A673 (cell line): Measurements from ENCODE around the gene MAGI1. TPM values are rescaled to one million over a fixed set of nuclear protein-coding genes. Genes with fewer than 3 reads are reported as not detected.

Experiments
- BruUV-seq: library from RNA; stranded (reverse); fragments of 400-500 nt; replicated peaks from 2 replicates; lab custom pipeline; 2021; lab: Mats Ljungman, UMichigan
- CTCF ChIA-PET: fragments of 300-600 bp; sonication (Branson Sonifier 250); formaldehyde crosslinking; loops from one replicate; lab custom pipeline; 2022; ENCODE audit warnings: antibody characterized with exemption; lab: Charles Lee
- POLR2A ChIA-PET: fragments of 300-600 bp; sonication (Branson Sonifier 250); formaldehyde crosslinking; loops from one replicate; lab custom pipeline; 2022; ENCODE audit warnings: antibody characterized with exemption; ENCODE audit not compliant: low non-redundant PET; lab: Charles Lee
- DNase-seq: peaks from one replicate; pipeline ENCODE4 v3.0.0-alpha.2; 2015; ENCODE audit warnings: low spot score
- H3K27ac ChIP-seq: fragments of 200-600 bp; sonication (generic); 2 replicates; pipeline ENCODE4 v1.5.1; 2016; ENCODE audit warnings: mixed run types, low read depth, mild to moderate bottlenecking, mixed read lengths, antibody characterized with exemption, low read length; ENCODE audit not compliant: poor library complexity, severe bottlenecking
- H3K27me3 ChIP-seq: fragments of 200-600 bp; sonication (generic); replicated peaks from 2 replicates; pipeline ENCODE4 v1.6.1; 2017; ENCODE audit warnings: mixed run types, low read depth, mild to moderate bottlenecking, mixed read lengths, antibody characterized with exemption, low read length; ENCODE audit not compliant: insufficient read depth, poor library complexity
- H3K36me3 ChIP-seq: fragments of 200-600 bp; sonication (generic); 2 replicates; pipeline ENCODE4 v1.6.1; 2016; ENCODE audit warnings: mixed run types, mild to moderate bottlenecking, mixed read lengths, antibody characterized with exemption, low read length; ENCODE audit not compliant: insufficient read depth, poor library complexity, severe bottlenecking
- H3K4me1 ChIP-seq: fragments of 200-600 bp; sonication (generic); 2 replicates; pipeline ENCODE4 v1.6.1; 2017; ENCODE audit warnings: mixed run types, mild to moderate bottlenecking, mixed read lengths, antibody characterized with exemption, low read length; ENCODE audit not compliant: insufficient read depth, poor library complexity, severe bottlenecking
- H3K4me3 ChIP-seq: fragments of 200-600 bp; sonication (generic); 2 replicates; pipeline ENCODE4 v1.5.1; 2016; ENCODE audit warnings: low read depth, mixed run types, mild to moderate bottlenecking, mixed read lengths, low read length; ENCODE audit not compliant: poor library complexity, severe bottlenecking
- H3K9me3 ChIP-seq: fragments of 200-600 bp; sonication (generic); 2 replicates; pipeline ENCODE4 v1.6.1; 2016; ENCODE audit warnings: mixed run types, low read depth, mild to moderate bottlenecking, mixed read lengths, antibody characterized with exemption, low read length; ENCODE audit not compliant: poor library complexity, severe bottlenecking
- EZH2 ChIP-seq: fragments of 200-600 bp; sonication (generic); IDR thresholded peaks from 2 replicates; pipeline ENCODE4 v1.6.1; 2017; ENCODE audit warnings: borderline replicate concordance, low read depth, mild to moderate bottlenecking, mixed read lengths, antibody characterized with exemption, low read length; ENCODE audit not compliant: poor library complexity, severe bottlenecking
- intact Hi-C: fragments of 100-400 bp; cut with micrococcal nuclease; formaldehyde crosslinking; loops from one replicate; pipeline ENCODE4 v1.10.0; 2022; ENCODE audit not compliant: unreplicated experiment
- total RNA-seq: library from RNA; stranded (reverse); gene quantifications from 2 replicates; pipeline ENCODE4 v1.2.3, GENCODE V29; 2021
- TF ChIP-seq, protein P1 (sequence below): fragments of 300-800, 200-600 bp; sonication (generic); conservative IDR thresholded peaks from 2 replicates; pipeline ENCODE4 v1.5.1; 2017; ENCODE audit warnings: low read depth, mild to moderate bottlenecking, antibody characterized with exemption, low read length, moderate library complexity, mixed read lengths

Gene MAGI1
- total RNA-seq, 1 experiment from 2014 or later, result 30.5 TPM

DNA sequence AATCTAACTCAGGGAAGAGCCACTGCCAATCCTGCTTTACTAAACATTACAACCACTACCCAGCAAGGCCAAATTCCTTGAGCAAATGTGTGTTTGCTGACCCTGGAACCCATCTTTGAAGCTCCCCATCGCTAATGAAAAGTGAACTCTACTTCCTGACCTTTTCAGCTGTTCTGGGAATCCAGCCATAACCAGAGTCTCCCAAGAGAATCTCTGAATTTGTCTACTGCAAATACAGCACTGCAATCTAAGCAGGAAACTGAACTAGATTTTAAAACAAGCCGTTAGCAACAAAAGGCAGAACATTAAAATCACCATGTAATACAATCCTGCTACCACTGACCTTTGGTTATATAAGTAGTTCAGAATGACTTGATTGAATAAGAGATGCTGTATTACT is 309.2 kb downstream of the MAGI1 start:
- no peak overlapping the region for H3K4me3 ChIP-seq
- intact Hi-C loops, result no loop called here
- POLR2A ChIA-PET, result no interaction called here
- H3K36me3 ChIP-seq, result no peaks in the 10 kb centered on the region
- peaks cover 35% of the 10 kb centered on the region for H3K4me1 ChIP-seq
- H3K27me3 ChIP-seq, result no peaks in the 10 kb centered on the region
- DNase-seq, result peak; percentile 57
- no peak for TF ChIP-seq EZH2
- TF ChIP-seq, protein P1, sequence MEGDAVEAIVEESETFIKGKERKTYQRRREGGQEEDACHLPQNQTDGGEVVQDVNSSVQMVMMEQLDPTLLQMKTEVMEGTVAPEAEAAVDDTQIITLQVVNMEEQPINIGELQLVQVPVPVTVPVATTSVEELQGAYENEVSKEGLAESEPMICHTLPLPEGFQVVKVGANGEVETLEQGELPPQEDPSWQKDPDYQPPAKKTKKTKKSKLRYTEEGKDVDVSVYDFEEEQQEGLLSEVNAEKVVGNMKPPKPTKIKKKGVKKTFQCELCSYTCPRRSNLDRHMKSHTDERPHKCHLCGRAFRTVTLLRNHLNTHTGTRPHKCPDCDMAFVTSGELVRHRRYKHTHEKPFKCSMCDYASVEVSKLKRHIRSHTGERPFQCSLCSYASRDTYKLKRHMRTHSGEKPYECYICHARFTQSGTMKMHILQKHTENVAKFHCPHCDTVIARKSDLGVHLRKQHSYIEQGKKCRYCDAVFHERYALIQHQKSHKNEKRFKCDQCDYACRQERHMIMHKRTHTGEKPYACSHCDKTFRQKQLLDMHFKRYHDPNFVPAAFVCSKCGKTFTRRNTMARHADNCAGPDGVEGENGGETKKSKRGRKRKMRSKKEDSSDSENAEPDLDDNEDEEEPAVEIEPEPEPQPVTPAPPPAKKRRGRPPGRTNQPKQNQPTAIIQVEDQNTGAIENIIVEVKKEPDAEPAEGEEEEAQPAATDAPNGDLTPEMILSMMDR, result no peak
- BruUV-seq, result no TSS peak
- CTCF ChIA-PET, result no interaction called here
- H3K9me3 ChIP-seq, result no peaks in the 10 kb centered on the region
- H3K27ac ChIP-seq, result peak overlapping the region; percentile 56

DNA sequence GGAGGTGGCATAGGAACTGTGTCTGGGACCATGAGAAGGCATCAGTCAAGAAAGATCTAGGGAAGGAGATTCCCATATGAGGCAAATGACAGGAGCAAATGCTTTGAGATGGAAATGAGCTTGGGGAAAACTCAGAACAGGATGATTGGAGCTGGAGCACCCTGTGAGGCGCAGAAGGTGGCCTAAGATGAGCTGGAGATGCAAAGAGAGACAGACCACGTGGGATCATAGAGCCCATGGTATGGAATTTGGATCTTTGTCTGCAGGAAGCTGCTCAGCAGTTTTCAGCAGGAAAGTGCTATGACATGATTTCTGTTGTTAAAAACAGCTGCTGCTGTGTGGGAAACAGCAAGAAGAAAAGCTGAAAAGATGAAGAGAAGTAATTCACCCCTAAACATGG is 310.6 kb downstream of the MAGI1 start:
- TF ChIP-seq, protein P1, result no peak
- TF ChIP-seq EZH2, result no peak
- Histone ChIP-seq H3K4me1 (peaks cover 35% of the 10 kb centered on the region), H3K36me3 (no peaks in the 10 kb centered on the region), H3K27ac (no peak overlapping the region), H3K27me3 (no peaks in the 10 kb centered on the region), H3K9me3 (no peaks in the 10 kb centered on the region), H3K4me3 (no peak overlapping the region)
- intact Hi-C loops, result no loop called here
- POLR2A ChIA-PET, result no interaction called here
- CTCF ChIA-PET, result no interaction called here
- BruUV-seq, result no TSS peak
- DNase-seq, result no peak

DNA sequence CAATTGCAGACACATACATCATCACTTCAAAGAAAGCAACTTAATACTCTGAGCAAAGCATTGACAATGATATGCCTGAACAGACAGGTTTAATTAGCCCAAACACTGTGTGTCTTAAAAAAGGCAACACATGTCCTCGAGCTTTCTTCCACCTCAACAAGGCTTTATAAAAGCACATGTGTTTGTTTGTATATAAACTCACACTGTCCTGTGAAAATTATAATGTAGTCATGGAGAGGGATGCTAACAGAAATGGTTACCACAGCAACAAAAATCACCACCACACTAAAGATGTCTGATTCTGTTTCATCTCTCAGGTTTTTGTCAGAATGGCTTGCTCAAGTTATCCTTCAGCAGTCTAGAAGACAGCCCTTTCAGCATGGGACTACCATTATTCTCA is 314.7 kb downstream of the MAGI1 start:
- peaks cover 22% of the 10 kb centered on the region for H3K4me1 ChIP-seq
- ChIA-PET POLR2A (no interaction called here), CTCF (no interaction called here)
- no peaks in the 10 kb centered on the region for H3K27me3 ChIP-seq
- TF ChIP-seq, protein P1, result no peak
- no peak for TF ChIP-seq EZH2
- intact Hi-C loops, result no loop called here
- H3K4me3 ChIP-seq, result no peak overlapping the region
- no peaks in the 10 kb centered on the region for H3K9me3 ChIP-seq
- no TSS peak for BruUV-seq
- H3K36me3 ChIP-seq, result no peaks in the 10 kb centered on the region
- DNase-seq, result no peak
- H3K27ac ChIP-seq, result no peak overlapping the region
